GM12878 (cell line): ENCODE measurements around the gene C3. TPM values are rescaled to one million over a fixed set of nuclear protein-coding genes. Genes with fewer than 3 reads are reported as not detected.
"Not testable (repeated sequence)": the region's sequence is repeated elsewhere in the genome, so short reads cannot be mapped to it uniquely, and the experiment has no call there.

ENCODE experiments used
- ATAC-seq: fragments of 200-7000 bp; cut with Tn5 transposase; 3 replicates; pipeline ENCODE4 v1.9.1; 2020; ENCODE audit warnings: mild to moderate bottlenecking, moderate library complexity
- BruUV-seq: library from RNA; stranded (reverse); fragments of 400-500 nt; replicated peaks from 2 replicates; lab custom pipeline; 2021; lab: Mats Ljungman, UMichigan
- CTCF ChIA-PET: fragments of 300-600 bp; sonication (Branson Sonifier 250); formaldehyde crosslinking; extraction: SDS; loops from one replicate; lab custom pipeline; 2021; ENCODE audit warnings: inconsistent platforms; lab: Yijun Ruan, JAX
- POLR2A ChIA-PET: fragments of 350-600 bp; formaldehyde crosslinking; extraction: SDS; loops from one replicate; lab custom pipeline; 2021; ENCODE audit warnings: inconsistent platforms; lab: Charles Lee
- RAD21 ChIA-PET: fragments of 300-600 bp; sonication (Branson Sonifier 250); formaldehyde crosslinking; loops from one replicate; lab custom pipeline; 2023; ENCODE audit warnings: antibody characterized with exemption; ENCODE audit not compliant: unreplicated experiment; lab: Charles Lee
- SMC1A ChIA-PET: fragments of 300-600 bp; sonication (Branson Sonifier 250); formaldehyde crosslinking; loops from one replicate; lab custom pipeline; 2023; ENCODE audit not compliant: unreplicated experiment, uncharacterized antibody; lab: Charles Lee
- DNase-seq: peaks from one replicate; pipeline ENCODE4 v3.0.0-alpha.2; 2011; ENCODE audit warnings: low read depth, low spot score
- FAIRE-seq: peaks from 3 replicates; lab custom pipeline; 2011; peaks lifted over from hg19 to GRCh38; lab: Jason Lieb, UNC
- H2AFZ ChIP-seq: 2 replicates; pipeline ENCODE4 v1.6.0; 2011; ENCODE audit warnings: low read depth, low read length, control low read depth; ENCODE audit not compliant: control insufficient read depth
- H3K27ac ChIP-seq: 2 replicates; pipeline ENCODE4 v1.5.1; 2011; ENCODE audit warnings: control low read depth; ENCODE audit not compliant: control insufficient read depth, insufficient read depth
- H3K27me3 ChIP-seq, 2 experiments: replicated peaks in 1 of 2; 2 replicates each; pipeline versions ENCODE4 v1.6.0 to v1.6.1; 2011; ENCODE audit warnings: low read length in 1 of 2; ENCODE audit not compliant: control insufficient read depth in 2 of 2, insufficient read depth in 2 of 2
- H3K36me3 ChIP-seq, 2 experiments: 2 replicates each; pipeline ENCODE4 v1.5.1; 2011; ENCODE audit warnings: low read length in 1 of 2; ENCODE audit not compliant: control insufficient read depth in 2 of 2, insufficient read depth in 2 of 2
- H3K4me1 ChIP-seq: 2 replicates; pipeline ENCODE4 v1.6.1; 2011; ENCODE audit warnings: mild to moderate bottlenecking, low read length, moderate library complexity, mixed read lengths; ENCODE audit not compliant: control insufficient read depth, insufficient read depth
- H3K4me2 ChIP-seq: 2 replicates; pipeline ENCODE4 v1.6.0; 2011; ENCODE audit warnings: control low read depth; ENCODE audit not compliant: control insufficient read depth, insufficient read depth
- H3K4me3 ChIP-seq: fragments of 200-600 bp; sonication (generic); 2 replicates; pipeline ENCODE4 v1.5.1; 2016
- H3K79me2 ChIP-seq: 2 replicates; pipeline ENCODE4 v1.6.0; 2011; ENCODE audit warnings: low read length; ENCODE audit not compliant: control insufficient read depth, insufficient read depth
- H3K9ac ChIP-seq: 2 replicates; pipeline ENCODE4 v1.8.0; 2011; ENCODE audit warnings: low read length, control low read depth, mixed read lengths; ENCODE audit not compliant: control insufficient read depth, insufficient read depth
- H3K9me3 ChIP-seq: replicated peaks from 3 replicates; pipeline ENCODE4 v1.5.1; 2011; ENCODE audit warnings: mild to moderate bottlenecking, low read length; ENCODE audit not compliant: control insufficient read depth, insufficient read depth
- H4K20me1 ChIP-seq: 2 replicates; pipeline ENCODE4 v1.6.0; 2011; ENCODE audit not compliant: control insufficient read depth, insufficient read depth
- BHLHE40 ChIP-seq, 2 experiments: fragments of 450-650 bp in 1 of 2; IDR thresholded peaks; 2 replicates each; pipeline ENCODE4 v1.6.1; 2011 to 2017; ENCODE audit warnings: low read depth in 2 of 2, borderline replicate concordance in 1 of 2, improper control_type of control experiment in 1 of 2, low read length in 1 of 2, mild to moderate bottlenecking in 1 of 2
- CBFB ChIP-seq: IDR thresholded peaks from 2 replicates; pipeline ENCODE4 v1.6.1; 2016; ENCODE audit warnings: antibody characterized with exemption, low read depth
- CTCF ChIP-seq, 3 experiments: IDR thresholded peaks in 2 of 3; conservative IDR thresholded peaks in 1 of 3; 2 replicates each; pipeline ENCODE4 v1.5.1; 2011; ENCODE audit warnings: low read depth in 3 of 3, low read length in 3 of 3, mild to moderate bottlenecking in 3 of 3, control low read depth in 2 of 3, moderate library complexity in 2 of 3, inconsistent platforms in 1 of 3, mixed read lengths in 1 of 3; ENCODE audit not compliant: control insufficient read depth in 2 of 3, insufficient read depth in 1 of 3; ENCODE audit errors: extremely low read depth in 1 of 3
- EED ChIP-seq: sonication (generic); IDR thresholded peaks from 2 replicates; pipeline ENCODE4 v1.6.1; 2016; ENCODE audit warnings: antibody characterized with exemption, low read depth
- FOXM1 ChIP-seq: IDR thresholded peaks from 2 replicates; pipeline ENCODE4 v1.6.1; 2012; ENCODE audit warnings: low read depth, mild to moderate bottlenecking, inconsistent platforms, low read length, moderate library complexity
- IKZF1 ChIP-seq: fragments of 450-650 bp; conservative IDR thresholded peaks from 2 replicates; pipeline ENCODE4 v1.6.1; 2017; ENCODE audit warnings: antibody characterized with exemption, mild to moderate bottlenecking
- IKZF2 ChIP-seq, 2 experiments: fragments of 450-650 bp; IDR thresholded peaks; 2 replicates each; pipeline ENCODE4 v1.6.1; 2017; ENCODE audit warnings: mild to moderate bottlenecking in 2 of 2, moderate library complexity in 2 of 2
- PAX5 ChIP-seq: IDR thresholded peaks from 2 replicates; pipeline ENCODE4 v1.6.1; 2011; ENCODE audit warnings: low read depth, low read length, borderline replicate concordance
- RAD21 ChIP-seq: IDR thresholded peaks from 2 replicates; pipeline ENCODE4 v1.6.1; 2011; ENCODE audit warnings: mild to moderate bottlenecking, low read depth, low read length, moderate library complexity; ENCODE audit not compliant: insufficient read depth
- RELB ChIP-seq: fragments of 450-650 bp; IDR thresholded peaks from 2 replicates; pipeline ENCODE4 v1.6.1; 2017; ENCODE audit warnings: low read depth, mild to moderate bottlenecking, moderate library complexity
- RUNX3 ChIP-seq: IDR thresholded peaks from 2 replicates; pipeline ENCODE4 v1.6.1; 2012; ENCODE audit warnings: low read length, inconsistent platforms
- SMARCA5 ChIP-seq: fragments of 450-650 bp; IDR thresholded peaks from 2 replicates; pipeline ENCODE4 v1.6.1; 2017; ENCODE audit warnings: mild to moderate bottlenecking
- SMC3 ChIP-seq: IDR thresholded peaks from 2 replicates; pipeline ENCODE4 v1.6.1; 2011; ENCODE audit warnings: low read length, improper control_type of control experiment, borderline replicate concordance
- YY1 ChIP-seq: IDR thresholded peaks from 2 replicates; pipeline ENCODE4 v1.6.1; 2011; ENCODE audit warnings: low read depth, mild to moderate bottlenecking, low read length
- WGBS: methylation state at CpG from one replicate; pipeline ENCODE4 v1.1.6; 2016; ENCODE audit warnings: low lambda C conversion rate; ENCODE audit not compliant: insufficient replicate concordance, insufficient coverage; ENCODE audit errors: missing lambda C conversion rate; 5-methylcytosine and 5-hydroxymethylcytosine counted together
- in situ Hi-C: fragments of 300-500 bp; cut with MboI; formaldehyde crosslinking; loops from 9 replicates; pipeline ENCODE4 v1.14.3; 2018; ENCODE audit warnings: mixed read lengths
- intact Hi-C: fragments of 100-400 bp; cut with micrococcal nuclease; formaldehyde crosslinking; loops from one replicate; pipeline ENCODE4 v1.14.2; 2022; ENCODE audit not compliant: unreplicated experiment
- polyA plus RNA-seq, 11 experiments: library from polyadenylated mRNA; depleted of rRNA in 4 of 11; unstranded in 6 of 11; stranded (reverse) in 5 of 11; fragments of >200 nt; fragmentation: Nextera tagmentation in 4 of 11; fragmentation: Illumina TruSeq in 1 of 11; extraction: Ambion mirVana in 4 of 11; extraction: Trizol in 1 of 11; gene quantifications; 1 replicate in 1 of 11; 2 replicates in 10 of 11; pipeline versions ENCODE4 v1.2.1 to v1.2.3, GENCODE V29; 2011 to 2016; ENCODE audit warnings: inconsistent platforms in 2 of 11, missing spikeins in 2 of 11, low read depth in 1 of 11
- total RNA-seq, 4 experiments: library from RNA; depleted of rRNA in 3 of 4; stranded (reverse); fragments of >200 nt in 3 of 4; fragmentation: Illumina TruSeq in 1 of 4; extraction: Trizol in 1 of 4; gene quantifications; 2 replicates each; pipeline versions ENCODE4 v1.2.1 to v1.2.3, GENCODE V29; 2013 to 2021

C3 gene
- total and polyA plus RNA-seq, 10 of the 15 experiments (the other 5 are each of a cell fraction or from before 2014, with no cell fraction given): 0.20 to 6.7 (median 0.72) TPM

- in situ Hi-C loops: loop anchor here (5.0 kb wide), 1 partner anchor 229 kb away; no protein-coding TSS in a partner anchor
- TF ChIP-seq RUNX3: peak; percentile 28; the same call in 1 of the 2 replicates
- peak; percentile 55; the same call in 1 of the 2 replicates for TF ChIP-seq YY1
- peak in 1 of 2 experiments; percentile 47; a peak in 2 of 4 replicates for TF ChIP-seq BHLHE40 (IDR thresholded peaks at IDR 0.05; ENCODE audit: borderline replicate concordance in 1 of 2, low read depth in 2 of 2, low read length in 1 of 2)
- peak; percentile 75 for TF ChIP-seq RAD21
- TF ChIP-seq SMARCA5: peak; percentile 76; the same call in 1 of the 2 replicates
- TF ChIP-seq SMC3: peak; percentile 70
- 0 out of 2 replicates have a peak, but pooled peaks have one; percentile 27 for TF ChIP-seq FOXM1
- 0 out of 2 replicates have a peak, but pooled peaks have one; percentile 37 for TF ChIP-seq CBFB
- peak; percentile 49; the same call in 1 of the 2 replicates for TF ChIP-seq PAX5
- peak; percentile 63 to 83 (median 65) for TF ChIP-seq CTCF (IDR thresholded peaks at IDR 0.05 in 2 of 3, conservative IDR thresholded peaks at IDR 0.05 in 1 of 3; ENCODE audit: control insufficient read depth in 2 of 3, extremely low read depth in 1 of 3, insufficient read depth in 1 of 3, low read depth in 3 of 3, low read length in 3 of 3)
- TF ChIP-seq RELB: 0 out of 2 replicates have a peak, but pooled peaks have one; percentile 13
- peak; percentile 68 for TF ChIP-seq EED
- TF ChIP-seq IKZF1: peak; percentile 80
- peak; percentile 51 to 66; a peak in 3 of 4 replicates for TF ChIP-seq IKZF2 (IDR thresholded peaks at IDR 0.05)
Observed at GRCh38 chr19:6632747-6633455, 87.5 kb downstream of the C3 start.

More at GRCh38 chr19:6632747-6633455, 87.5 kb downstream of the C3 start:
- H3K9me3 ChIP-seq, H3K36me3 ChIP-seq, H3K79me2 ChIP-seq, H3K27ac ChIP-seq, H3K27me3 ChIP-seq, H3K9ac ChIP-seq, FAIRE-seq, H4K20me1 ChIP-seq, H3K4me3 ChIP-seq, BruUV-seq: not testable (repeated sequence)
- intact Hi-C loops: loop anchor here (1.0 to 5.0 kb wide), 6 partner anchors 38 to 230 kb away; partner anchors contain the start of genes CD70 and TNFSF14
- ChIA-PET POLR2A (interaction anchor here (0.9 to 1.6 kb wide), 7 partner anchors 21 to 116 kb away, joined by 3 to 7 read pairs (median 3); no protein-coding TSS in a partner anchor), CTCF (interaction anchor here (0.7 to 4.1 kb wide), 32 partner anchors 8 to 260 kb away, joined by 3 to 46 read pairs (median 4); partner anchors contain the start of genes ALKBH7, CD70, DENND1C and GPR108), SMC1A (interaction anchor here (0.7 to 4.6 kb wide), 25 partner anchors 8 to 230 kb away, joined by 3 to 24 read pairs (median 4); no protein-coding TSS in a partner anchor), RAD21 (interaction anchor here (0.7 to 4.3 kb wide), 23 partner anchors 9 to 260 kb away, joined by 3 to 43 read pairs (median 4); partner anchors contain the start of genes ALKBH7, GPR108, TNFSF14 and VAV1)
- Histone ChIP-seq H3K4me1 (peaks cover 12% of the 10 kb centered on the region), H2AFZ (peak overlapping the region; percentile 54), H3K4me2 (peak overlapping the region; percentile 60)
- DNase-seq: peak; percentile 43
- peak; percentile 72 for ATAC-seq
- WGBS: 44% methylated on average over 26 of the region's 26 CpGs
